HG02840 (cell line): ENCODE measurements around the gene MAP3K19.
"Not testable (repeated sequence)": the region's sequence is repeated elsewhere in the genome, so short reads cannot be mapped to it uniquely, and the experiment has no call there.

Experiments used
- ATAC-seq: cut with Tn5 transposase; IDR thresholded peaks from one replicate; pipeline ENCODE4 v1.9.1; 2021; ENCODE audit warnings: mild to moderate bottlenecking, moderate library complexity, moderate number of reproducible peaks; ENCODE audit not compliant: unreplicated experiment, low FRiP score

MAP3K19 gene

GRCh38 chr2:135047300-135047699 is at the start of gene MAP3K19:
MAP3K19 (minus strand) TSS chr2:135047447; CDS start chr2:135024647, 22,800 bp downstream.
- no peak for ATAC-seq

GRCh38 chr2:135096665-135097446 is 49.6 kb upstream of the MAP3K19 start:
- no peak for ATAC-seq

GRCh38 chr2:135095591-135095990 is 48.3 kb upstream of the MAP3K19 start:
- ATAC-seq, result no peak

- ATAC-seq, result no peak
Observed at GRCh38 chr2:135094508-135094907, 47.3 kb upstream of the MAP3K19 start.

- no peak for ATAC-seq
Observed at GRCh38 chr2:135093670-135094330, 46.6 kb upstream of the MAP3K19 start.

- no peak for ATAC-seq
Observed at GRCh38 chr2:135093193-135093592, 45.9 kb upstream of the MAP3K19 start.

GRCh38 chr2:135091681-135092080 is 44.4 kb upstream of the MAP3K19 start:
- ATAC-seq, result no peak

GRCh38 chr2:135089597-135089996 is 42.4 kb upstream of the MAP3K19 start:
- not testable (repeated sequence) for ATAC-seq

GRCh38 chr2:135086222-135086621 is 39.0 kb upstream of the MAP3K19 start:
- ATAC-seq, result no peak

- no peak for ATAC-seq
Observed at GRCh38 chr2:135078417-135078816, 31.2 kb upstream of the MAP3K19 start.

- no peak for ATAC-seq
Observed at GRCh38 chr2:135076556-135076955, 29.3 kb upstream of the MAP3K19 start.

- ATAC-seq, result no peak
Observed at GRCh38 chr2:135074216-135074615, 27.0 kb upstream of the MAP3K19 start.

- no peak for ATAC-seq
Observed at GRCh38 chr2:135072125-135072997, 25.1 kb upstream of the MAP3K19 start.

- ATAC-seq, result no peak
Observed at GRCh38 chr2:135066710-135067109, 19.5 kb upstream of the MAP3K19 start.

- no peak for ATAC-seq
Observed at GRCh38 chr2:135064149-135064548, 16.9 kb upstream of the MAP3K19 start.

GRCh38 chr2:135063210-135063609 is 16.0 kb upstream of the MAP3K19 start:
- ATAC-seq, result no peak

- ATAC-seq, result no peak
Observed at GRCh38 chr2:135059577-135059976, 12.3 kb upstream of the MAP3K19 start.

GRCh38 chr2:135056790-135057189 is 9.5 kb upstream of the MAP3K19 start:
- ATAC-seq, result no peak

GRCh38 chr2:135055182-135055786 is 8.0 kb upstream of the MAP3K19 start:
- ATAC-seq, result no peak

GRCh38 chr2:135052997-135053474 is 5.8 kb upstream of the MAP3K19 start:
- ATAC-seq, result peak; percentile 31
